CD1c-positive myeloid dendritic cell (primary cell): ENCODE measurements around the gene MTA1.

Source experiments
- DNase-seq: peaks from one replicate; pipeline ENCODE4 v3.0.0-alpha.2; 2016; ENCODE audit errors: extremely low spot score

MTA1 gene

GRCh38 chr14:105408592-105408991, 11.0 kb upstream of the MTA1 start:
- no peak for DNase-seq

DNA sequence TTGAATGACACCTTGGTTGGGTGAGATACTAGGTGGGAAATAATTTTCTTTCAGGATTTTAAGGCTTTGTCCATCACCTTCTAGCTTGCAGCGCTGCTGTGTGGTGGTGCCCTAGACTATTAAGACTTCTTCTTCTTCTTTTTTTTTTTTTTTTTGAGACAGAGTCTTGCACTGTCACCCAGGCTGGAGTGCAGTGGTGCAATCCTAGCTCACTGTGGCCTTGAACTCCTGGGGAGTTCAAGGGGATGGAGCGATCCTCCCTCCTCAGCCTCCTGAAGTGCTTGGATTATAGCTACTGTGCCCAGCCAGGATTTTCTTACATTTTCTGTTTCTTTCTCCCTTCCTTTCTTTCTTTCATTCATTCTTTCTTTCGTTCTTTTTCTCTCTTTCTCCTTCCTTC, 10.3 kb upstream of the MTA1 start:
- DNase-seq, result no peak

GRCh38 chr14:105410642-105411016, 9.0 kb upstream of the MTA1 start:
- no peak for DNase-seq

DNA sequence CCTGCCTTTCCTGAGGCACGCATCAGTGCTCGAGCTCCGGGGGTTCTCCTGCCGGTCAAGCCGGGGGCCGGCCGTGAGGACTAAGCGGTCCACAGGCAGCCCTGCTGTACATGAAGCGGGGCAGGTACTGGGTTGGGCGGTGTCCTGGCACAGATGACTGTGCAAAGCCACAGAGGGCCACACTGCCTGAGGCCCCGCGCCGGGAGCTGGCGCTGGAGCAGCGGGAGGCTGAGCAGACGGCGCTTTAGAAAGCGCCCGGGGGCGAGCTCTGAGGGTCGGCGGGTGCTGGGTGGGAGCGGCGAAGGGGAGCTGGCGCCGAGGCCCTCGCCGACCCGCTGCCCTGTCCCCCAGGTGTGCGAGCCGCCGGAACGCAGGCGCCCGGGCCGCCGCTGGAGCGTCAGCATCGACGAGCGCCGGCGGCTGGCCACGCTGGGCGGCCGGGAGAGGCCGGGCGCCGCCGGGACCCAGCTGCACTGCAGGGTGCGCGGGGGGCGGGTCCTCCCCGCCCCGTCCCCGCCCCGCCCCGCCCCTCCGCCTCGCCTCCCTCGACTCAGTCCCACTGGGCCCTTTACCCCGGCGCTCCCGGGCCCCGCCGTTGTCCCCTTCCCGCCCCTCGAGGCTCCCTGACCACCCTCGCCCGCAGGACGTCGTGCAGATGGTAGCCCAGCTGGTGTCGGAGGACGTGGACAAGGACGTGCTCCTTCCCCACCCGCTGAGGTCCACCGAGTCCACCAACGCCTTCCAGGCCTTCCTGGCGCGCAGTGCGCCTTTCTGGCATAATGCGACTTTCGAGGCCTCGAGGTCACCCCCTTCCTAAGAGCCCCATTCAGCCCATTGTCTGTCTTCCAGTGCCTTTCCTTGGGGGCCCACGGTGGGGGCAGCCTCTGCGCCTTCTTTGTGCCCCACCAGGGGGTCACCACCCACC, 8.3 kb upstream of the MTA1 start:
- DNase-seq, result peak; percentile 49

DNA sequence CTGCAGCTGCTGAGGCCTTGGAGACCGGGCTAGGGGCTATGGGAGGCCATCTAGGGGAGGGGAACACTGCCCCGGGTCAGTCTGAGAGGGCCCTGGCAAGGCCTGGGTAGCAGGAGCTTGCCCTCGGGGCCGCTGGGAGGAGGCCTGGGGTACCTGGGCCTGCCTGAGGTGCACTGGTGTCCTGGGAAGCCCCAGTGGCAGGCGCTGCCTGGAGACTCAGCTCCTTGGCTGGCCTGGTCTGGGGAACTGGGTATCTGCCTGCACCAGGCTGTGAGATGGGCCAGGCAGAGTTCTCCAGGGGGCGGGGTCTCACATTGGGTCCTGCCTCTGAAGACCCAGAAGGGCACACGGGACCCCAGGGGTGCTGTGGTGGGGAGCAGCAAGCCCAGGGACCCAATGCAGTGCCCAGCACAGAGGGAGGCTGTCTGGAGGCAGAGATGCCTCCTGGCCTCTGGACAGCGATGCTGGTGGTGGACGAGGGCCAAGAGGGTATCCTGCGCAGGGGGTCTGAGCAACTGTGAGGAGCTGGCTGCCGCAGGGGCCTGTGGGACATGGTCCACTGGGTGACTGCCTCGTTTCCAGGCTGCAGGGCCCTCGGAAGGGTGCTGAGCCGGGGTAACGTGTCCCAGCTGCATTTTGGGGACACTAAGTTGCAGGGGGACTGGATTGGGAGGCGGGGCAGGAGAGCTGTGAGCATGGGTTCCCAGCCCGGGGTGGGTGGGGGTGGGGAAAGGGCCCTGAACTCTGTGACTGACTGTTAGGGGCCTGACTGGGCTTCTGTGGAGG, 7.4 kb upstream of the MTA1 start:
- DNase-seq, result no peak

GRCh38 chr14:105412771-105413543, 6.7 kb upstream of the MTA1 start:
- no peak for DNase-seq

DNA sequence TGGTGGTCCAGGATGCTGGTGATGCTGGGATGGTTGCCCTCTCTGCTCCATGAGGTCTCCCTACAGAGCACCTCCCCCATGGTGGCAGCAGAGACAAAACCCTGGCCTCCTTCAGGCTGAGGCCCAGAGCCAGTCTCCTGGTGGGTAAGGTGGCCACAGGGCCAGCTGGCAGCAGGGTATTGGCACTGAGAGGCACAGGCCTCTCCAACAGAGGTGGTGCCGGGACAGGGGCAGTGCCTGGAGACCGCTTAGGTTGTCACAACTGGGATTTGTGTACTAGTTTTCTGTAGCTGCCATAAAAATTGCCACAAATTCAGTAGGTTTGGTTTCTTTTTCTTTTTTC, 6.1 kb upstream of the MTA1 start:
- DNase-seq, result no peak

GRCh38 chr14:105414456-105415371, 4.9 kb upstream of the MTA1 start:
- DNase-seq, result peak; percentile 71

DNA sequence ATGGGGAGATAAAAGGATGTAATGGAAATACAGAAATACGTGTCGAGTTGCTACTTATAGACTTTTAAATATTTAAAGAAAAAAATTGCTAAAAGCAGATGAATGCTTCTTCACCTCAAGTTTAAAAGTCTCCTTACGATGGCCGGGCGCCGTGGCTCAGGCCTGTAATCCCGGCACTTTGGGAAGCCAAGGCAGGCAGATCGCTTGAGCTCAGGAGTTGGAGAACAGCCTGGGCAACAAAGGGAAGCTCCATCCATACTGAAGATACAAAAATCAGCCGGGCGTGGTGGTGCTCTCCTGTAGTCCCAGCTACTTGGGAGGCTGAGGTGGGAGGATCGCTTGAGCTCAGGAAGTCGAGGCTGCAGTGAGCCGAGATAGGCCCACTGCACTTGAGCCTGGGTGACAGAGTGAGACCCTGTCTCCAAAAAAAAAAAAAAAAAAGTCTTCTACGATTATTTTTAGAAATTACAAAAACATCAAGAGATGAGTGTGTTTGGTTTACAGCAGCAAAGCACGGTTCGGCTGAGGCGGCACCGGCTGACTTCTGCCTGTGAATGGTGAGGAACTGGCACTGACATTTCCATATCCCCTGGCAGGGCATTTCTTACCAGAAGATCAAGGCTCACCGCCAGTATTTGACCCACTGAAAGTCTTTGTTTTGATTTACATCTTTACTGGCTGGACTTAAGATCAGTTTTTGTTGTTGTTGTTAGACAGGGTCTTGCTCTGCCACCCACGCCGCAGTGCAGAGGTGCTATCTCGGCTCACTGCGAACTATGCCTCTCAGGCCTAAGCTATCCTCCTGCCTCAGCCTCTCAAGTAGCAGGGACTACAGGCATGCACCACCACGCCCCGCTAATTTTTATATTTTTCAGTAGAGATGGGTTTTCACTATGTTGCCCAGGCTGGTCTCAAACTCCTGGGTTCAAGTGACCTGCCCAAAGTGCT, 3.9 kb upstream of the MTA1 start:
- DNase-seq, result no peak

DNA sequence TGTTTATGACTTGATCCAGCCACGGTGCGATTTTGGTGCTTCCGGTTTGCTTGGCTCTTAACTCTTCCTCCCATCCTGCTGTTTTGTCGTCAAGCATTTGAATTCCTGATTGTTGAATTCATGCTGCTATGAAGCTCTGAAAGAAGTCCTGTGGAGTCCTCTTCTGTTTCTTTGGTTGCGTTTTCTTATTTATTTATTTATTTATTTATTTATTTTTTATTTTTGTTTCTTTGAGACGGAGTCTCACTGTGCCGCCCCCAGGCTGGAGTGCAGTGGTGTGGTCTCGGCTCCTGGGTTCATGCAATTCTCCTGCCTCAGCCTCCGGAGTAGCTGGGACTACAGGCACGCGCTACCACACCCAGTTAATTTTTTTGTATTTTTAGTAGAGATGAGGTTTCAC, 3.0 kb upstream of the MTA1 start:
- no peak for DNase-seq

- DNase-seq, result no peak
These were observed 1.9 kb upstream of the MTA1 start for GRCh38 chr14:105417690-105418121.

DNA sequence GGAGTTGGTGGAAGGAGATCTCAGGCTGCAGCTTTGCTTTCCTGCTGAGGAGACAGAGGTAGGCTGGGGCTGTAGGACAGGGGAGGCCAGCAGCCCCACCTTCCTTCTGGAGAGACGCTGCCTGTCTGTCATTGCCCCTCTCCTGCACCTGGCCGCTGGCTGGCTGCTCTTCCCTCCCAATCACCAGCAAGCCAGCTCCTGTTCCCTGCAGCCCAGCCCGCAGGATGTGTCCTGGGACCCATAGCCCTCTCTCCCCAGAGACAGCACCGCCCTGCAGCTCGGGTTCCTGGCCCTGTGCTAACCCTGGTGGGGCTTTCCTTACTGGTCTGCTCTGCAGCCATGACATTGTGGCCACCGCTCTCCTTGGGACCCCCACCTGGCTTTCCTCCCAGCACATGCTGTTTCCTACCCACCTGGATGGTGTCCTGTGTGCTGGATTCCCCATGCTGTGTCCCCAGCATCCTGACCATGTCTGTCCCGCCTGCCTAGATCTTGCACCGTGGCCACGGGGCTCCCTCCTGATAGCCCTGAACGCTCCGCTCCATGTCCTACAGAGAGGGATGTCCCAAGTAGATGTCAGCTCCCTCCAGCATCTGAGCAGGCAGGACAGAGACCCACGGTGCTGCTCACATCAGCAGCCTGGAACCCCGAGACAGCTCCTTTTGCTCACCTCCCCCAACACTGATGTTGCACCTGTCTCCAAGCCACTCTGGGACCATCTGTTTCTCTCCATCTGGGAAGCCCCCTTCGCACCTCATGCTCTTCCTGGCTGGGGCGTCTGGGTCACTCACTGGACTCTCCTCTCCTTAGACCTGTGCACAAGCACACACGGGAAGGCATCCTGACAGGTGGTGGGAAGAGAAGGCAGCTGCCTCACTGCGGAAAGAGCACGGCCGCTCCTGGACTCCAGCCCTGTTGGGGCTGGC, 1.1 kb upstream of the MTA1 start:
- DNase-seq, result no peak

- no peak for DNase-seq
These were observed 710 bp downstream of the MTA1 start for GRCh38 chr14:105420101-105420973.

GRCh38 chr14:105420974-105421674, 1.5 kb downstream of the MTA1 start:
- DNase-seq, result no peak

GRCh38 chr14:105421723-105422615, 2.3 kb downstream of the MTA1 start:
- peak; percentile 6 for DNase-seq
